Measurements from ENCODE around the gene TUBB4B. TPM values are rescaled to one million over a fixed set of nuclear protein-coding genes. Genes with fewer than 3 reads are reported as not detected.

Gene TUBB4B
- total RNA-seq, 1 donor from 2014 or later: 312 TPM

DNA sequence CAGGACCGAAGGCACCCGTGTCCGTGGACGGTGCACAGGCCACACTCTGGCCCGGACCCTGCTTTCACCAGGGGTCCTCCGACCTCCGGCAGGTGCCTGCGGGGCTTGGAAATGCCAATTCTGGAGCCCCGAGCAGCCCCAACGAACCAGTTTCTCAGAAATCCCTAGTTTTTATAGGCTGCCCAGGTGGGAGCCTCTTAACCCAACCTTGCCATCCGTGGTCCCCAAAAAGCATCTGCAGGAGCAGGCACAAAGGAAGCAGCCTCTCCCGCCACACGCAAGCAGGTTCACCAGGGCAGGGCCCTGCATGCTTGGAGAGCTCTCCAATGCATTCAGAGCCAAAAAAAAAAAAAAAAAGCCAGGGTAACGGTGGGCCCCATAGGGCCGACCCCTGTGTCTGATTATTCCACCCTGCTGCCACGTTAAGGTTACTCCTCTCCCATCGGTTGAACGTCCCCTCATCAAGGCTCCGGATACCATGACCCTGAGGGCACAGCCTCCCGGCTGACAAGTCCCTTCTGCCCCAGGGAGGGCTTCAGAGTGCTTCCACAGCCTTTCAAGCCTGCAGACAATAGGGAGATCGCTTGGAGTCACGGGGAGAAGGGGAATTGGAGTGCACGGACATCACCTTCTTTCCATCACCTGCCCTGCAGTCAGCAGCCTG lies 39.8 kb upstream of the TUBB4B start:
- intact Hi-C loops (cut with DNase I): no loop called here
- H3K4me3 ChIP-seq: peak overlapping the region; percentile 61 to 72
- no peaks in the 10 kb centered on the region for H3K36me3 ChIP-seq
- DNase-seq (ENCODE audit: extremely low spot score in 2 of 2): no peak
- H3K9me3 ChIP-seq: no peaks in the 10 kb centered on the region
- H3K4me1 ChIP-seq: peaks cover 82% of the 10 kb centered on the region
- TF ChIP-seq, protein P1, sequence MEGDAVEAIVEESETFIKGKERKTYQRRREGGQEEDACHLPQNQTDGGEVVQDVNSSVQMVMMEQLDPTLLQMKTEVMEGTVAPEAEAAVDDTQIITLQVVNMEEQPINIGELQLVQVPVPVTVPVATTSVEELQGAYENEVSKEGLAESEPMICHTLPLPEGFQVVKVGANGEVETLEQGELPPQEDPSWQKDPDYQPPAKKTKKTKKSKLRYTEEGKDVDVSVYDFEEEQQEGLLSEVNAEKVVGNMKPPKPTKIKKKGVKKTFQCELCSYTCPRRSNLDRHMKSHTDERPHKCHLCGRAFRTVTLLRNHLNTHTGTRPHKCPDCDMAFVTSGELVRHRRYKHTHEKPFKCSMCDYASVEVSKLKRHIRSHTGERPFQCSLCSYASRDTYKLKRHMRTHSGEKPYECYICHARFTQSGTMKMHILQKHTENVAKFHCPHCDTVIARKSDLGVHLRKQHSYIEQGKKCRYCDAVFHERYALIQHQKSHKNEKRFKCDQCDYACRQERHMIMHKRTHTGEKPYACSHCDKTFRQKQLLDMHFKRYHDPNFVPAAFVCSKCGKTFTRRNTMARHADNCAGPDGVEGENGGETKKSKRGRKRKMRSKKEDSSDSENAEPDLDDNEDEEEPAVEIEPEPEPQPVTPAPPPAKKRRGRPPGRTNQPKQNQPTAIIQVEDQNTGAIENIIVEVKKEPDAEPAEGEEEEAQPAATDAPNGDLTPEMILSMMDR (IDR thresholded peaks at IDR 0.05): no peak
- TF ChIP-seq POLR2AphosphoS5 (IDR thresholded peaks at IDR 0.05; ENCODE audit: insufficient read depth in 1 of 2, low read depth in 1 of 2): peak in 1 of 2 donors; percentile 29
- no peaks in the 10 kb centered on the region for H3K27me3 ChIP-seq
- H3K27ac ChIP-seq: peak overlapping the region; percentile 42

- intact Hi-C loops (cut with DNase I): no loop called here
- Histone ChIP-seq H3K9me3 (no peaks in the 10 kb centered on the region), H3K4me1 (peaks cover 73% of the 10 kb centered on the region), H3K27me3 (no peaks in the 10 kb centered on the region), H3K4me3 (no peak overlapping the region), H3K27ac (no peak overlapping the region), H3K36me3 (no peaks in the 10 kb centered on the region)
- TF ChIP-seq, protein P1 (IDR thresholded peaks at IDR 0.05): no peak
- no peak for TF ChIP-seq POLR2A (IDR thresholded peaks at IDR 0.05)
- TF ChIP-seq POLR2AphosphoS5 (IDR thresholded peaks at IDR 0.05; ENCODE audit: insufficient read depth in 1 of 2, low read depth in 1 of 2): no peak
- DNase-seq (ENCODE audit: extremely low spot score in 2 of 2): no peak
Measured at GRCh38 chr9:137202966-137203365, 38.1 kb upstream of the TUBB4B start.

DNA sequence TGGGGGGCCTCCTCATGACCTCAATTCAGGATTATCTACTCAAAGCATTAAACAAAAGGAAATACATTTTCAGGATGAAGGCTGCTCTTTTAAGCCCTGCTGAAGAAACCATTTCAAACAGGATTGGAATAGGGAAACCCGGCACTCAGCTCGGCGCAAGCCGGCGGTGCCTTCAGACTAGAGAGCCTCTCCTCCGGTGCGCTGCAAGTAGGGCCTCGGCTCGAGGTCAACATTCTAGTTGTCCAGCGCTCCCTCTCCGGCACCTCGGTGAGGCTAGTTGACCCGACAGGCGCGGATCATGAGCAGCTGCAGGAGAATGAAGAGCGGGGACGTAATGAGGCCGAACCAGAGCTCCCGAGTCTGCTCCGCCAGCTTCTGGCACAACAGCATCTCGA lies 36.4 kb upstream of the TUBB4B start:
- H3K27ac ChIP-seq: peak overlapping the region; percentile 71
- no peaks in the 10 kb centered on the region for H3K9me3 ChIP-seq
- intact Hi-C loops (cut with DNase I): no loop called here
- no peak for DNase-seq (ENCODE audit: extremely low spot score in 2 of 2)
- TF ChIP-seq, protein P1 (IDR thresholded peaks at IDR 0.05): no peak
- TF ChIP-seq POLR2A (IDR thresholded peaks at IDR 0.05) (no peak), POLR2AphosphoS5 (IDR thresholded peaks at IDR 0.05; ENCODE audit: insufficient read depth in 1 of 2, low read depth in 1 of 2) (no peak)
- H3K4me1 ChIP-seq: peaks cover 55% of the 10 kb centered on the region
- H3K4me3 ChIP-seq: peak overlapping the region; percentile 76 to 96
- H3K36me3 ChIP-seq: no peaks in the 10 kb centered on the region
- H3K27me3 ChIP-seq: no peaks in the 10 kb centered on the region

DNA sequence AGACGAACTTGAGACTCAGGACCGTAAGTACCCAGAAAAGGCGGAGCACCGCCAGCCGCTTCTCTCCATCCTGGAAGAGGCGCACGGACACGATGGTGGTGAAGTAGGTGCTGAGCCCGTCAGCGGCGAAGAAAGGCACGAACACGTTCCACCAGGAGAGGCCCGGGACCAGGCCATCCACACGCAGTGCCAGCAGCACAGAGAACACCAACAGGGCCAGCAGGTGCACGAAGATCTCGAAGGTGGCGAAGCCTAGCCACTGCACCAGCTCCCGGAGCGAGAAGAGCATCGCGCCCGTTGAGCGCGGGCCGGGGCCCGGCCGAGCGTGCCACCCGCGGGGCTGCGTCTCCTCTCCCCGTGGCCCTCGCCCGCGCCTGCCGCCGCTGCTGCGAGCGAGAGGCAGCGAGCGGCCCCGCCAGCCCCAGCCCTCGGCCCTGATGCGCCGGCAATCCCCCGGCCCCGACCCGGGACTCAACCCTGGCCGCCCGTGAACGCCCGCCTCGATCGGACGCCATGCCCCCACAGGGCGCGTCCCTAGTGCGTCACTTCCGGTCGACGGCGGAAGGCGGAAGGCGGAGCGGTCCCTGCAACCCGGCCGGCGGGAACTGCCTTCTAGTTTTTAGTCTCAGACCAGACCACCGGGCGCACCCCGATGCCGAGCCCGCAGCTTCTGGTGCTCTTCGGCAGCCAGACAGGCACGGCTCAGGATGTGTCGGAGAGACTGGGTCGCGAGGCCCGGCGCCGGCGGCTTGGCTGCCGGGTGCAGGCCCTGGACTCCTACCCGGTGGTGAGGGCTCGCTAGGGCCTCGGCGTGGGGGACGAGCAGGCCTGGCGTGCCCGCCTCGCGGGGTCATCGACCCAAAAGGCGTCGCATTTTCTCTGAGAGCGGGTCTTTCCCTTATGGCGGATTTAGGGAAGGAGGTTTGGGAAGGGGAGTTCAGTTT lies 35.7 kb upstream of the TUBB4B start, which contains the start of the genes NDOR1 and TMEM203:
Gene NDOR1 (plus strand): TSS at position 575 of the 944 bp plus-strand sequence. CDS start 78 bp downstream, at position 653.
Gene TMEM203 (minus strand): TSS at position 523 of the 944 bp plus-strand sequence. CDS start 234 bp downstream, at position 289.
- H3K36me3 ChIP-seq: no peaks in the 10 kb centered on the region
- H3K27ac ChIP-seq: peak within 1 kb of the TSS; percentile 71
- no peaks in the 10 kb centered on the region for H3K27me3 ChIP-seq
- peak within 1 kb of the TSS; percentile 76 to 96 for H3K4me3 ChIP-seq
- no peak for DNase-seq (ENCODE audit: extremely low spot score in 2 of 2)
- TF ChIP-seq POLR2A (IDR thresholded peaks at IDR 0.05) (peak in 1 of 2 donors; percentile 38), POLR2AphosphoS5 (IDR thresholded peaks at IDR 0.05; ENCODE audit: insufficient read depth in 1 of 2, low read depth in 1 of 2) (peak; percentile 87 to 93)
- TF ChIP-seq, protein P1 (IDR thresholded peaks at IDR 0.05): no peak
- H3K9me3 ChIP-seq: no peaks in the 10 kb centered on the region
- intact Hi-C loops (cut with DNase I): no loop called here
- H3K4me1 ChIP-seq: peaks cover 54% of the 10 kb centered on the region

Measured in vagina (tissue), 2 donors.